ENCODE data around the gene DUSP9. TPM values are rescaled to one million over a fixed set of nuclear protein-coding genes. Genes with fewer than 3 reads are reported as not detected.
A peak's percentile ranks its signal among the peaks of the same experiment; 100 is the strongest.

The DUSP9 gene
- total and polyA plus RNA-seq, 8 donors: 0.10 to 0.56 (median 0.23) TPM; not detected in 1

DNA sequence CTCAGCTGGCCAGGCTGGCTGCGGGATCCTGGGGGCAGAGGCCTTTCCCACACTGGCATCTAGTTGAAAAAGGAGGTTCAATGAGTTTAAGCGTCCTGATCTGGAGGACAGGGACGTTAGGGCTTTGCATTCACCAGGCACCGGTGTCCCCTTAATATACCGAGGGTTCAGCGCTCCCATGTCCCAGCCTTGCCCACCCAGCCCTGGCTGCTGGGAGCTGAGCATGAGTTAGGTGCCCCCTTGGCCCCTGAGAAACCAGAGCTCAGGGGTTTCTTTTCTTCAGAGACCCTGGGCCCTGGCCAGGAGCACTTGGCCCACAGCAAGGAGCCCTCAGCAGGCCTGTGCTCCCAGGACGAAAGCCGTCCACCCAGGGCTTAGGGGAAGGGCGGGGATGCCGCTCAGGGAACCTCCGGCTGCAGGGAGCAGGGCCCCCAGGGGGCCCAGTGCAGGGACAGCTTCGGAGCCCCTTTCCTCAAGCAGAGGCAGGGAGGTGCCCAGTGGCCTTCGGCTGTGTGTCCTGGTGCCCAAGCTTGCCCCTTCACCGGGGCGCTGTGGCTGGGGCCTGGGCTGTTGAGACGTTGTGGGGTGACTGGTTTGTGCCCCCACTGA, 20.9 kb upstream of the DUSP9 start:
- DNase-seq (no peak), ATAC-seq (no peak)
- no peak overlapping the region for H3K4me3 ChIP-seq
- no peaks in the 10 kb centered on the region for H3K9me3 ChIP-seq
- H3K27me3 ChIP-seq: no peaks in the 10 kb centered on the region
- TF ChIP-seq, protein P1, sequence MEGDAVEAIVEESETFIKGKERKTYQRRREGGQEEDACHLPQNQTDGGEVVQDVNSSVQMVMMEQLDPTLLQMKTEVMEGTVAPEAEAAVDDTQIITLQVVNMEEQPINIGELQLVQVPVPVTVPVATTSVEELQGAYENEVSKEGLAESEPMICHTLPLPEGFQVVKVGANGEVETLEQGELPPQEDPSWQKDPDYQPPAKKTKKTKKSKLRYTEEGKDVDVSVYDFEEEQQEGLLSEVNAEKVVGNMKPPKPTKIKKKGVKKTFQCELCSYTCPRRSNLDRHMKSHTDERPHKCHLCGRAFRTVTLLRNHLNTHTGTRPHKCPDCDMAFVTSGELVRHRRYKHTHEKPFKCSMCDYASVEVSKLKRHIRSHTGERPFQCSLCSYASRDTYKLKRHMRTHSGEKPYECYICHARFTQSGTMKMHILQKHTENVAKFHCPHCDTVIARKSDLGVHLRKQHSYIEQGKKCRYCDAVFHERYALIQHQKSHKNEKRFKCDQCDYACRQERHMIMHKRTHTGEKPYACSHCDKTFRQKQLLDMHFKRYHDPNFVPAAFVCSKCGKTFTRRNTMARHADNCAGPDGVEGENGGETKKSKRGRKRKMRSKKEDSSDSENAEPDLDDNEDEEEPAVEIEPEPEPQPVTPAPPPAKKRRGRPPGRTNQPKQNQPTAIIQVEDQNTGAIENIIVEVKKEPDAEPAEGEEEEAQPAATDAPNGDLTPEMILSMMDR (IDR thresholded peaks at IDR 0.05): no peak
- no peaks in the 10 kb centered on the region for H3K4me1 ChIP-seq
- intact Hi-C loops (cut with DNase I): no loop called here
- H3K27ac ChIP-seq: no peak overlapping the region
- H3K36me3 ChIP-seq: no peaks in the 10 kb centered on the region

DNA sequence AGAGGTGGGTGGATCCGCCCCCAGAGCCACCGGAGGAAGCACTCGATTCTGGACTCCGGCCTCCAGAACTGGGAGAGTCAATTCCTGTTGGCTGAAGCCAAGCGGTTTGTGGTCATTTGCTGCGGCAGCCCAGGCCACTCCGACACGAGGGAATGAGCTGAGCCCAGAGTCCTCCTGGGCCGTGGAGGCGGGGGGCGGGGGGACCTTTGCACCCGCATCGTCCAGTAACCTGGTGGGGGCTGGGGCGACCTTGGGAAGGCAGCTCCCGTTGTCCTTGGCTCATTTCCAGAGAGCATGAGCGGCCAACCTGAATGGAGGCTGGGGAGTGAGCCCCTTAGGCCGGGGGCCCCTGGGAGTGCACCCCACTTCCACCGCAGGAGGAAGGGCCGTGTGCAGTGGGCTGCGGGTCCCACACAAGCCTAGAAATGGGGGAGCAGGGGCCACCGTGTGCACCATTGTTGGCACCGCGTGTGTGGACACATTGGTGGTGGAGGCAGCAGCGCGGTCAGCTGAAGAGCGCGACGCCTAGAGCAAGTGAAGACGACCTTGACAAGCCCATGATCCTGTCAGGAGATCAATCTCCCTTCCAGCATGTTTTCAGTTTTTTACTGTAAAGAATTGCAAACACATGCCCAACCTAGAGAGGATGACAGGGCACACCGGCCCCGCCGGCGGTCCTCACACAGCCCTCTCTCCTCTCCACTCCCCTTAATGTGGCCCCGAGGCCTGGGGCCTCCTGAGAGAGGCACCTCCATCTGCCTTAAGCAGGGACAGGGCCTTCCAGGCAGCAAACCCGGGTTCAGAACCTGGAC, 19.9 kb upstream of the DUSP9 start:
- no peak for ATAC-seq
- intact Hi-C loops (cut with DNase I): no loop called here
- peak in 2 of 4 donors; percentile 24 to 41 for DNase-seq

DNA sequence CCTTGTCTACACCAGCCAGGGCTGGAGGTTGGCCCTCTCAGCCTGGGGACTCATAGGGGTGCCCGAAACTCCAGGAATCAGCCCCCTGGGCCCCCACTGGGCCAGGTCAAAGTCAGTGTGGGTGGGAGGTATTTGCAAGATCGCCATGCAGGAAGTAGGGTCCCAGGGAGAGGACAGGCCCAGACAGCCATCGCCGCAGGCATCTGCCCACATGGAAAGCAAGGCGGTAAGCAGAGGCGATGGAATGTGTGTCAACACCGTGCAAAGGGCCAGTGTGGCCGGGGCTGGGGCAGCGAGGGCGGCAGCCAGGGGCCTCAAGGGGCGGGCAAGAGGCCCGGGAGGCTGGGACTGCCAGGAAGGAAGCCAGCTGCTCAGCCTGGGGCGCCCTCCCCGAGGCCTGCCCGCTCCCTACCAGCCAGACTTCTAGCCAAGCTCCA, 19.3 kb upstream of the DUSP9 start:
- peak in 3 of 4 donors; percentile 19 to 60 (median 41) for DNase-seq

More for the DNA sequence above, 19.9 kb upstream of the DUSP9 start:
- TF ChIP-seq, protein P1 (IDR thresholded peaks at IDR 0.05): no peak
- Histone ChIP-seq H3K27me3 (no peaks in the 10 kb centered on the region), H3K4me1 (no peaks in the 10 kb centered on the region), H3K4me3 (no peak overlapping the region), H3K36me3 (no peaks in the 10 kb centered on the region), H3K27ac (no peak overlapping the region), H3K9me3 (no peaks in the 10 kb centered on the region)

DNA sequence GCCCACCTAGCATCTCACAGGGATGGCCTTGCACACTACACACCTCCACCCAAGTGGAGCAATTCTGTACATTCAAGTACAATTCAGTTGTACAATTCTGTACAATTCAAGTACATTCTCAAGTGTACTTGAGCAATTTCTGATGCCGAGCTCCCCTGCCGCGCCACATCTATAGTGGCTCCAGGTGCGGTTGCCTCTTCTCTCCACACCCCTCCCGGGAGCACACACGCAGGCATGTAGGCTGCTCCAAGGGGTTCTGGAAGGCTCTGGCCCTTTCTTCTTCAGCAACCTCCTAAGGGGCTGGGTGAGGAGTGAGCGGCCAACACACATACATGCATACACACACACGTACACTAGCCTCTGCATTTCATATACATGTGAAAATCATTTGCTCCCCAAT, 18.9 kb upstream of the DUSP9 start:
- Histone ChIP-seq H3K36me3 (no peaks in the 10 kb centered on the region), H3K4me1 (no peaks in the 10 kb centered on the region), H3K4me3 (no peak overlapping the region), H3K9me3 (no peaks in the 10 kb centered on the region), H3K27ac (no peak overlapping the region), H3K27me3 (no peaks in the 10 kb centered on the region)
- peak; percentile 60 for ATAC-seq
- intact Hi-C loops (cut with DNase I): no loop called here
- TF ChIP-seq, protein P1 (IDR thresholded peaks at IDR 0.05): no peak
- DNase-seq: peak in 2 of 4 donors; percentile 20 to 31

More for the DNA sequence above, 19.3 kb upstream of the DUSP9 start:
- H3K4me1 ChIP-seq: no peaks in the 10 kb centered on the region
- intact Hi-C loops (cut with DNase I): no loop called here
- no peaks in the 10 kb centered on the region for H3K27me3 ChIP-seq
- no peak overlapping the region for H3K27ac ChIP-seq
- ATAC-seq: peak; percentile 86
- TF ChIP-seq, protein P1 (IDR thresholded peaks at IDR 0.05): no peak
- no peak overlapping the region for H3K4me3 ChIP-seq
- no peaks in the 10 kb centered on the region for H3K36me3 ChIP-seq
- no peaks in the 10 kb centered on the region for H3K9me3 ChIP-seq

DNA sequence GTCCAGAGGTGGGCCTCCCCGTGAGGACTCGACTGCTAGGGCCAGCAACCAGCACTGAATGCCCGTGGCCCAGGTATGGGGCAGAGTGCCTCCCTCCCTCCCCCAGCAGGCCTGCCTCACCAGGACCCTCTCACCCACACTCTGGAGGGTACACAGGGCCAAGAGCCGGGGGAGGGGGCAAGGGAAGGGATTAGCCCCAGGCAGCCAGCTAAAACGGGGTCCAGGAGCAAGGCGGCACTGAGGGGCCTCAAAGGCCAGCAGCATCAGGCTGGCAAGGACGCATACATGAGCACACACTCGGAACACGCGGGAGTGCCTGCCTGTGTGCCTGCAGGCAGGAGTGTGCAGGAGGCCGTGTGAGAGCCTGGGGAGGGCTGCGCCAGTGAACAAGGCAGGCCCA, 18.3 kb upstream of the DUSP9 start:
- H3K9me3 ChIP-seq: no peaks in the 10 kb centered on the region
- ATAC-seq: no peak
- no peaks in the 10 kb centered on the region for H3K4me1 ChIP-seq
- intact Hi-C loops (cut with DNase I): no loop called here
- no peak overlapping the region for H3K4me3 ChIP-seq
- no peaks in the 10 kb centered on the region for H3K36me3 ChIP-seq
- peak in 2 of 4 donors; percentile 26 to 28 for DNase-seq
- H3K27me3 ChIP-seq: no peaks in the 10 kb centered on the region
- no peak overlapping the region for H3K27ac ChIP-seq
- TF ChIP-seq, protein P1 (IDR thresholded peaks at IDR 0.05): no peak
